Osteocyte (in vitro differentiated cells): Measurements from ENCODE around the gene KBTBD2. TPM values are rescaled to one million over a fixed set of nuclear protein-coding genes. Genes with fewer than 3 reads are reported as not detected.

Experiments
- DNase-seq: peaks from one replicate; pipeline ENCODE4 v3.0.0; 2021; ENCODE audit warnings: mixed read lengths; ENCODE audit not compliant: unreplicated experiment; ENCODE audit errors: extremely low spot score
- H3K27ac Mint-ChIP-seq: one replicate; pipeline ENCODE4 v1.8.0; 2021; ENCODE audit warnings: mild to moderate bottlenecking, mixed read lengths; ENCODE audit not compliant: unreplicated experiment
- H3K27me3 Mint-ChIP-seq: one replicate; pipeline ENCODE4 v1.8.0; 2021; ENCODE audit warnings: mixed read lengths; ENCODE audit not compliant: unreplicated experiment
- H3K36me3 Mint-ChIP-seq: one replicate; pipeline ENCODE4 v1.8.0; 2021; ENCODE audit warnings: mixed read lengths; ENCODE audit not compliant: unreplicated experiment
- H3K4me1 Mint-ChIP-seq: one replicate; pipeline ENCODE4 v1.8.0; 2021; ENCODE audit warnings: mixed read lengths; ENCODE audit not compliant: unreplicated experiment
- H3K4me3 Mint-ChIP-seq: one replicate; pipeline ENCODE4 v1.8.0; 2021; ENCODE audit warnings: mild to moderate bottlenecking, moderate library complexity, mixed read lengths; ENCODE audit not compliant: unreplicated experiment
- H3K9me3 Mint-ChIP-seq: one replicate; pipeline ENCODE4 v1.8.0; 2021; ENCODE audit warnings: mixed read lengths; ENCODE audit not compliant: unreplicated experiment
- CTCF ChIP-seq: fragments of 200-600 bp; sonication (generic); IDR thresholded peaks from 2 replicates; pipeline ENCODE4 v1.5.0; 2021; ENCODE audit warnings: antibody characterized with exemption, mild to moderate bottlenecking, moderate library complexity
- long read RNA-seq: library from polyadenylated mRNA; unstranded; transcript quantifications from one replicate; pipeline ENCODE4 v2.0.0, GENCODE V29; 2021
- total RNA-seq: library from RNA; stranded (reverse); gene quantifications from 2 replicates; pipeline ENCODE4 v1.2.1, GENCODE V29; 2021

KBTBD2 gene
- 33.9 and 36.5 TPM in 2 replicates for total RNA-seq
- long read RNA-seq, transcript KBTBD2-201 (4 exons, 3,745 nt): major isoform, 5 of 31 reads
- long read RNA-seq, partial matches to known transcripts: 13 of 31 reads
- long read RNA-seq, other reads (novel, unspliced or antisense): 13 of 31 reads

GRCh38 chr7:32891043-32891799, at the start of gene KBTBD2:
Gene KBTBD2 (minus strand): TSS chr7:32891760. CDS start chr7:32879604, 12,156 bp downstream.
- Mint-ChIP-seq H3K27me3 (no peaks in the 10 kb centered on the region), H3K9me3 (no peaks in the 10 kb centered on the region), H3K4me3 (peak within 1 kb of the TSS; percentile 89), H3K27ac (peak within 1 kb of the TSS; percentile 98), H3K4me1 (peaks cover 51% of the 10 kb centered on the region), H3K36me3 (no peaks in the 10 kb centered on the region)
- DNase-seq: peak; percentile 93
- no peak for TF ChIP-seq CTCF

GRCh38 chr7:32941181-32941580, 49.6 kb upstream of the KBTBD2 start:
- Mint-ChIP-seq H3K9me3 (no peaks in the 10 kb centered on the region), H3K4me1 (peaks cover 43% of the 10 kb centered on the region), H3K27me3 (no peaks in the 10 kb centered on the region), H3K27ac (peak overlapping the region; percentile 95), H3K36me3 (peaks cover 10% of the 10 kb centered on the region), H3K4me3 (peak overlapping the region; percentile 90)
- no peak for TF ChIP-seq CTCF
- DNase-seq: no peak

GRCh38 chr7:32937344-32938174, 46.0 kb upstream of the KBTBD2 start:
- Mint-ChIP-seq H3K4me3 (no peak overlapping the region), H3K4me1 (peaks cover 50% of the 10 kb centered on the region), H3K36me3 (peaks cover 12% of the 10 kb centered on the region), H3K27ac (peak overlapping the region; percentile 27), H3K9me3 (no peaks in the 10 kb centered on the region), H3K27me3 (no peaks in the 10 kb centered on the region)
- no peak for DNase-seq
- TF ChIP-seq CTCF: no peak

GRCh38 chr7:32936689-32937088, 45.1 kb upstream of the KBTBD2 start:
- peaks cover 14% of the 10 kb centered on the region for H3K36me3 Mint-ChIP-seq
- H3K4me3 Mint-ChIP-seq: no peak overlapping the region
- no peaks in the 10 kb centered on the region for H3K27me3 Mint-ChIP-seq
- no peak for DNase-seq
- no peaks in the 10 kb centered on the region for H3K9me3 Mint-ChIP-seq
- no peak for TF ChIP-seq CTCF
- H3K27ac Mint-ChIP-seq: no peak overlapping the region
- H3K4me1 Mint-ChIP-seq: peaks cover 44% of the 10 kb centered on the region

GRCh38 chr7:32935558-32935957, 44.0 kb upstream of the KBTBD2 start:
- H3K4me3 Mint-ChIP-seq: no peak overlapping the region
- no peaks in the 10 kb centered on the region for H3K27me3 Mint-ChIP-seq

More at GRCh38 chr7:32935558-32935957, 44.0 kb upstream of the KBTBD2 start:
- DNase-seq: no peak
- TF ChIP-seq CTCF: no peak
- Mint-ChIP-seq H3K27ac (peak overlapping the region; percentile 31), H3K9me3 (no peaks in the 10 kb centered on the region), H3K4me1 (peaks cover 35% of the 10 kb centered on the region), H3K36me3 (peaks cover 21% of the 10 kb centered on the region)
